Measurements from ENCODE around the gene KNCN. TPM values are rescaled to one million over a fixed set of nuclear protein-coding genes. Genes with fewer than 3 reads are reported as not detected.

Gene KNCN
- total RNA-seq, 1 donor from 2014 or later = not detected

GRCh38 chr1:46546210-46546609 is 5.2 kb downstream of the KNCN start:
- no peak for DNase-seq (ENCODE audit: extremely low read depth, low read depth, low spot score)

GRCh38 chr1:46545784-46546183 is 5.7 kb downstream of the KNCN start:
- no peak for DNase-seq (ENCODE audit: extremely low read depth, low read depth, low spot score)

DNA sequence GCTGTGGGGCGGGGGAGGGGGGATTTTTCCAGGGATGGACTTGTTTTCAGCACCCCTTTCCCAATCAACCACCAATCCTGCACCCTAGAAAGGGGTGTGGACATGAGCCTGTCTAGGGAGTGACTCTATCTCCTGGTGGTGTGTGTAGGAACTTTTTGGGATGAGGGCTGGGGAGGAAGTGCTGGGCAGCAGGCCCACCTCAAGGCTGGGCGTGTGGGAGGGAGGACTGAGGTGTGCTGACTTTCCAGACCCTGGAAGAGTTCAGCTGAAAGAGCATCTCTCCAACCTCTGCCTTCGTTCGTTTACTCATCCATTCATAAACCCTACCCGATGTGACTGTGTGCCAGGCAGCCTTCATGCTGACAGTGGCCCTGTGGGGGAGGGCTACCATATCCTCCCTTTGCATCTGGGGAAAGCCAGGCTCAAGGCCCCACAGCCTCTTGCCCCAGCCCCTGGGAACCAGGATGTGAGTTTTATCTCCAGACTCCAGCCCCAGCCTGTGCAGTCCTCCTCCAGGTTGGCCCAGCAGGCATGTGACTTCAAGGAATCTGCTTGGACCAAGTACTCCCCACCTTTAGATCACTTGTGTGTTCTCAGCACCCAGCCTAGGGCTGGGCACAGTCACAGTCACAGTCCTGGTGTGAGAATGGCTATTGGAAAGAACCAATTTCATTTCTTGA is 6.7 kb downstream of the KNCN start:
- DNase-seq (ENCODE audit: extremely low read depth, low read depth, low spot score) = no peak

DNA sequence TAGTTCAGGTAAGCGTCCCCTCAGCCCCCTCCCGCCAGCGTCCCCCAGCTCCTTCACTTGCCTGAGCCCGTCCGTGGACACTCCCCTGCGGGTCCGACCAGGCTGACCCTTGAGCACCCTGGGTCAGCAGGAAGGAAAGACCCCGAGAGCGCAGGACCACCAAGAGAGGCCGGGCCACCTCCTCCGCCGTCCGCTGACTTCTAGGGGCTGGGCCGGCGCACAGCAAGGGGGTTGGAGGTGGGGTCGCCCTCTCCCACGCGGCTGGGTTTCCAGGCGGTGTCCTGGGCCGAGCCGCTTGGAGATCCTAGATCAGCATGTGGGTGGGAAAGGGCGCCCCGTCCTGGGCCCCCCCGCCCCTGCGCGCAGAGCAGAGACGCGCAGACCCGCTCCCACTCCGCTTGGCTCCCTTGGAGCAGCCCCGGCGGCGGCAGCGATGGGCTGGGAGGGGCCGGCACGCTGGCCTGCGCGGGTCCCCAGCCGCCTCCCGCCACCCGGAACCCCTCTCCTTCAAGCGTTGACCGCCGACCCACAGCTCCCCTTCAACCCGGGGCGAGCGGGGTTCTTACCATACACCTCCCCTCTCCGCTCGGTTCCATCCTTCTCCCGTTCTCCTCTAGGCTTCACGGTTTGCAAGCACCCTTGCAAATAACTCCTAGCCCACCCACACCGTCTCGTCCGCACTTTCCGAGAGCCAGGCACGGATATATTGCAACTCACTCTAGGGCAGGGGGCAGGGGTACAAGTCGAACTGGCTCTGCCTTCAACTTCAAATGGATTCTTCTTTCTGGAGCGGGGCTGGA is 7.5 kb downstream of the KNCN start:
- no peak for DNase-seq (ENCODE audit: extremely low read depth, low read depth, low spot score)

GRCh38 chr1:46543382-46543760 is 8.1 kb downstream of the KNCN start:
- DNase-seq (ENCODE audit: extremely low read depth, low read depth, low spot score) = no peak

DNA sequence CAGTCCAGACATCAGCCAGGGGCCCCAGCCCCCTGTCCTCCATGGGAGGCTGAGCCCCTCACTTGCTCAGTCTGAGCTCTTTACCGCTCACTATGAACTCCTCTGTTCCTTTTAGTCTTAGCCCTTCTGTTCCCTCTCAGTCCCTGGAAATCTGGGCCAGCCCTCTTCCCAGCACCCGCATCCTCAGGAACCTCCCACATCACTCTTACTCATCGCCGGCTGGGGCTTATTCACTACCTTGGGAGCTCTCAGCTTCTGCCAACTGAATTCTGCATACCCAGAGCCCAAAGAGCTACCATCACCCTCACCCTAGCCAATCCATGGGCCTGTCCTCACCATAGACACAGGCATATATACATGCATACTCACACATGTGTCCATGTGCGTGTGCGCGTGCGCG is 11.5 kb downstream of the KNCN start:
- DNase-seq (ENCODE audit: extremely low read depth, low read depth, low spot score) = no peak

DNA sequence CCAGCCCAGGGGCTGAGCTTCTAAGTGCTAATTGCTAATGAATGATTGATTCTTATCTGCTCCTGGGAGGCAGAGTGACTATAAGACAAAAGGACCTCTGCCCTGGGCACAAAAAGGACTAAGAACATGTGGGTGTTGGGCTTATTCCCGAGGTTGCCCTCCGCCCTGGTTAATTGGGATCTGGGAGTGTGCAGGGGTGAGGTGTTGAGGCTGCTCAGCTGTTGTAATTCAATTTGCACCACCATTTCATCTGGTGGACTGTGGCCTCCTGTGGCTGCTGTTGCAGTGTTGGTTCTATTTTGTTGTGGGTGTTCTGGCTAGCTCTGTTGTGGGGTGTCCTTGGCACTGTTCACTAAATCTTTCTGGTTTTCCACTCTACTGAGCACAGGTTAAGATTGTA is 13.3 kb downstream of the KNCN start:
- DNase-seq (ENCODE audit: extremely low read depth, low read depth, low spot score) = no peak

GRCh38 chr1:46537651-46538050 is 13.8 kb downstream of the KNCN start:
- no peak for DNase-seq (ENCODE audit: extremely low read depth, low read depth, low spot score)

- no peak for DNase-seq (ENCODE audit: extremely low read depth, low read depth, low spot score)
Observed at GRCh38 chr1:46536527-46536926, 14.9 kb downstream of the KNCN start.

GRCh38 chr1:46535063-46535462 is 16.4 kb downstream of the KNCN start:
- no peak for DNase-seq (ENCODE audit: extremely low read depth, low read depth, low spot score)

DNA sequence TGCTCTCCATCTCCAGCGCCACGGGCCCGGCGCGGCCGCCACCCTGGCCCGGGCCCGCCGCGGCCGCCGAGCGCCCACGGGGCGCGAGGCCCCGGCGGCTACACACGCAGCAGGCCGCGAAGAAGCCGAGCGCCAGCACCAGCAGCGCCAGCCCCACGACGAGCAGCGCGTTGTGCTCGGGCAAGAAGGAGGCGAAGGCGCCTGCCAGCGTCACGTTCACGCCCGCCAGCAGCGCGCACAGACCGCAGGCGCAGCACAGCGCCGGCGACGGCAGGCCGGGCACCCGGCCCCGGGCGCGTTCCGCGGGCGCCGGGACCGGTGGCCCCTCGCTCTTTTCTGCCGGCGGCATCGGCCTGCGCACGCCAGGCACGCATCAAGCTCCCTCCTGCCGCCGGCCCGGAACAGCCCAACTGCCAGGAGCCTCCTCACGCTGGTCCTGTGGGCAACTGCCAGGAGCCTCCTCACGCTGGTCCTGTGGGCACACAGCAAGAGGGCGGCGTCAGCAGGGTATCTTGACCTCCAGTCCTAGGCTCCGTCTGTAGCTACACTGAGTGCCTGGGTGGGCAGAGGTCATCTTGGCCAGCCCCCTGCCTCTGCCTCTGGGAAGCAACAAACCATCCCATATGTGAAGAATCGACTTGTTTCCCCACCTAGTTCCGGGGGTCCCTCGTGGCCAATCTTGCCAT is 18.1 kb downstream of the KNCN start:
- DNase-seq (ENCODE audit: extremely low read depth, low read depth, low spot score) = no peak

GRCh38 chr1:46532498-46533178 is 18.8 kb downstream of the KNCN start:
- DNase-seq (ENCODE audit: extremely low read depth, low read depth, low spot score) = no peak

DNA sequence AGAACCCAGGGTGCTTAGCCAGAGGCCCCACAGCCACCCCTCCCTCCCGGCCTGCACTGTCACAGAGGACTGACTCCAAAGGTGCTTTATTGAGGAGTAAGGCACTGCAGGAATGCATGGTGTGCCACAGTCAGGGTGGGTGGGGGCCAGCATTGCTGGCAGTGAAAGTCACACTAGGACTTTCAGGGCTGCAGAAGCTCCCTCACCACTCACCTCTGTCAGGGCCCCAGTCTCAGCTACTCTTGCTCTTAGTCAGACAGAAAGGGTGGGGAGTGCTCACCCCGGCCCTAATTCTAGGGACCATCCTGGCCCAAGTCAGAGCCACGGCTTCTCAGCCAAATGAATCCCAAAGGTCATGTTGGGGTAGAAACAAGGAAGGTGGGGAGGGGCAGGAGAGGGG is 19.4 kb downstream of the KNCN start:
- DNase-seq (ENCODE audit: extremely low read depth, low read depth, low spot score) = no peak

DNA sequence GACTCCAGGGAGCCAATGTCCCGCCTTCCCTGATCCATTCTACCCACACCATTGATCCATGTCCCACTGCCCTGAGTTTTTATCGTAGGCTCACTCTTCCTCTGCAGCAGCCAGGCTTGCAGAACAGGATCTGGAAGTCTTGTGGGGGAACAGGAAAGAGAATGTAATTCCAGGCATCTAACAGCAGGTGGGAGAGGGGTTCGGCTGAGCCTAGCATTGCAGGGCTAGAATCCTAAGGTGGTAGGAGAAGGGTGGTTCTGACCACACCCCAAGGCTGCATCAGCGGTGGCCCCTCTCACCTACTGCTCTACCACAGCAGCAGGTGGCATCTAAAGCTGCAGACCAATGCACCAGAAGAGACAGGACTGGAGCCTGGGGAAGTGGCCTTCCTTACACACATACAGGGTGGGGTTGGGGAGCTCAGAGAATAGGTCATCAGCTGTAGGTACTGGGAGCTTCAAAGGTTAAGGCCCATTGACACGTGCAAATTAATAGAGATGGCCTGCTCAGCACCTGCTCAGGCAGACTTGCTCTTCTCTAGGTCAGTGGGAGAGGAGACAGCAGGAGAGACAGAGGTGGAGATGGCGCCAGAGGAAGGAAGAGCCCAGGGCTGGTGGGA is 20.5 kb downstream of the KNCN start:
- no peak for DNase-seq (ENCODE audit: extremely low read depth, low read depth, low spot score)

GRCh38 chr1:46530311-46530710 is 21.1 kb downstream of the KNCN start:
- DNase-seq (ENCODE audit: extremely low read depth, low read depth, low spot score) = no peak

DNA sequence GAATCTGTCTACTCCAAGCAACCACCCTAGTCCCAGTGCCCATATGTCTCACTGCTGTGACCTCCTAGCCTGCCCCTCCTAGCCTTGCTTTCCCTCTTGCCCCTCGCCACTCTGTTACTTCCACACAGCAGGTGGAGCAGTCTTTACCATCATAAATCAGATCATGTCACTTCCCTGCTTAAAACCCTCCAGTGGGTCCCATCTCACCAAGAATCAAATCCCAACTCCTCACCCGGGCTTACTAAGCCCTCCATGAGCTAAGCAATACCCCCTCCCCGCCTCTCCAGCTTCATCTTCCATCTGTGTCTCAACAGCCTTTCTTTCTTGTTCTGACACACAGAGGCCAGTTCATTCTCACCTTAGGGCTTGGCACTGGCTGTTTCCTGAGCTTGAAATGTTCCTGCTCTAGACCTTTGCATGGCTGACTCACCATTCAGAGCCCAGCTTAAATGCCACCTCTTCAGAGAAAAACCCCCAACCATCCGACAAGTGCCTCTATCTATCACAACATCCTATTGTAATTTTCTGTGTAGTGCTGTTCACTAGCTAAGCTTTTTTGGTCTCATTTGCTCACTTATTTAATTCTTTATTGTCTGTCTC is 22.3 kb downstream of the KNCN start:
- DNase-seq (ENCODE audit: extremely low read depth, low read depth, low spot score) = no peak

- no peak for DNase-seq (ENCODE audit: extremely low read depth, low read depth, low spot score)
Observed at GRCh38 chr1:46528297-46528955, 23.0 kb downstream of the KNCN start.

- no peak for DNase-seq (ENCODE audit: extremely low read depth, low read depth, low spot score)
Observed at GRCh38 chr1:46527474-46528296, 23.8 kb downstream of the KNCN start.

DNA sequence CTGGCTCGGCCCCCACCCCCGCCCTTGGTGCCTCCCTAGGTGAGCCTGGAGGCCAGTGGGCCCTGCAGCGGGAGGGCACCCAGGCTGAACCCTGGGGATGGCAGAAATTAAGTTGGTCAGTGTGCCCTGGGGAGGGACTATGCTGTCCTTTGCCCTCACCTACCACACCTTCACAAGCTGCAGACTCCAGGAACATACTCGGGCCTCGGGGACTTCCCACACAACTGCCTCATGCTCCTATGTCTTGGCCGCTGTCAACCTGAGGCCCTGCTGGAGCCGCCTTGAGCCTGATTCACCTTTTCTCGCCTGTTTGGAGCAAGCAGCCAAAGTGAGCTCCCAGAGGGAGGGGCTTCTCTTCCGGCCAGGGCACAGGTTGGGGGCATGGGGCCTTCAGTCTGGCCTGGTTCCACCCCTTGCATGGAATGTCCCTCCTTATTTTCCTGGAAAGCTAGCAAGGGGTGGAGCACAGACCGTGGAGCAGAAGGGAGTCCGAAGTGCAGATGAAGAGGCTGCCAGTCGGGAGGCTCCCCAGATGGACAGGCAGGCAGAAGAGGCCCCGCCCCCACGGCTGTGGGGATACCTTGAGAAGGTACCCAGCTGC is 24.7 kb downstream of the KNCN start:
- no peak for DNase-seq (ENCODE audit: extremely low read depth, low read depth, low spot score)

Measured in glomerular endothelial cell (primary cell).